Caco-2 (cell line): ENCODE measurements around the gene TP53TG5. TPM values are rescaled to one million over a fixed set of nuclear protein-coding genes. Genes with fewer than 3 reads are reported as not detected.

Experiments
- Bru-seq: library from RNA; stranded (reverse); fragments of 400-500 nt; gene quantifications from one replicate; lab custom pipeline; 2021; lab: Mats Ljungman, UMichigan
- BruChase-seq, 2 experiments: library from RNA; stranded (reverse); fragments of 400-500 nt; gene quantifications; one replicate each; lab custom pipeline; 2021; lab: Mats Ljungman, UMichigan
- BruUV-seq: library from RNA; stranded (reverse); fragments of 400-500 nt; replicated peaks from 2 replicates; lab custom pipeline; 2021; lab: Mats Ljungman, UMichigan
- CTCF ChIA-PET: fragments of 300-600 bp; sonication (Branson Sonifier 250); formaldehyde crosslinking; loops from one replicate; lab custom pipeline; 2022; ENCODE audit warnings: antibody characterized with exemption; lab: Charles Lee
- POLR2A ChIA-PET: fragments of 300-600 bp; sonication (Branson Sonifier 250); formaldehyde crosslinking; loops from one replicate; lab custom pipeline; 2022; ENCODE audit warnings: antibody characterized with exemption; lab: Charles Lee
- DNase-seq, 2 experiments: peaks; one replicate each; pipeline versions ENCODE4 v3.0.0 to v3.0.0-alpha.2; 2020 to 2022
- H3K27me3 ChIP-seq: replicated peaks from 2 replicates; pipeline ENCODE4 v1.6.0; 2011; ENCODE audit warnings: low read length; ENCODE audit not compliant: control insufficient read depth, insufficient read depth
- H3K36me3 ChIP-seq: 2 replicates; pipeline ENCODE4 v1.5.1; 2011; ENCODE audit warnings: low read length; ENCODE audit not compliant: control insufficient read depth, insufficient read depth
- H3K4me1 ChIP-seq: fragments of 250-450 bp; sonication (Bioruptor Pico); 2 replicates; pipeline ENCODE4 v1.5.1; 2020; ENCODE audit warnings: mild to moderate bottlenecking
- H3K4me3 ChIP-seq: 2 replicates; pipeline ENCODE4 v1.5.1; 2011; ENCODE audit warnings: low read depth, mild to moderate bottlenecking, control low read depth, low read length
- H3K9me3 ChIP-seq: fragments of 250-450 bp; sonication (Bioruptor Pico); 2 replicates; pipeline ENCODE4 v1.5.1; 2020; ENCODE audit warnings: mild to moderate bottlenecking, moderate library complexity
- H3K27ac Mint-ChIP-seq: one replicate; pipeline ENCODE4 v1.8.0; 2022; ENCODE audit warnings: mixed read lengths; ENCODE audit not compliant: unreplicated experiment
- H3K27me3 Mint-ChIP-seq: one replicate; pipeline ENCODE4 v1.8.0; 2022; ENCODE audit warnings: mixed read lengths; ENCODE audit not compliant: insufficient read depth, unreplicated experiment
- H3K36me3 Mint-ChIP-seq: one replicate; pipeline ENCODE4 v1.8.0; 2022; ENCODE audit warnings: mild to moderate bottlenecking, mixed read lengths; ENCODE audit not compliant: insufficient read depth, unreplicated experiment
- H3K4me1 Mint-ChIP-seq: one replicate; pipeline ENCODE4 v1.8.0; 2022; ENCODE audit warnings: low read depth, mixed read lengths; ENCODE audit not compliant: unreplicated experiment
- H3K4me3 Mint-ChIP-seq: one replicate; pipeline ENCODE4 v1.8.0; 2022; ENCODE audit warnings: mild to moderate bottlenecking, moderate library complexity, mixed read lengths; ENCODE audit not compliant: unreplicated experiment
- H3K9me3 Mint-ChIP-seq: one replicate; pipeline ENCODE4 v1.8.0; 2022; ENCODE audit warnings: mixed read lengths; ENCODE audit not compliant: unreplicated experiment
- CTCF ChIP-seq, 2 experiments: fragments of 200-600 bp in 1 of 2; IDR thresholded peaks; 1 replicate in 1 of 2; 2 replicates in 1 of 2; pipeline versions ENCODE4 v1.5.1 to v1.8.0; 2011 to 2022; ENCODE audit warnings: antibody characterized with exemption in 1 of 2, control low read depth in 1 of 2, inconsistent platforms in 1 of 2, low read depth in 1 of 2, low read length in 1 of 2, mild to moderate bottlenecking in 1 of 2, moderate library complexity in 1 of 2; ENCODE audit not compliant: insufficient read depth in 1 of 2, severe bottlenecking in 1 of 2, unreplicated experiment in 1 of 2
- intact Hi-C: fragments of 100-400 bp; cut with micrococcal nuclease; formaldehyde crosslinking; loops from one replicate; pipeline ENCODE4 v1.10.0; 2022; ENCODE audit not compliant: unreplicated experiment
- long read RNA-seq: library from polyadenylated mRNA; stranded (forward); transcript quantifications from one replicate; pipeline ENCODE4 v2.0.0, GENCODE V29; 2022
- total RNA-seq: library from RNA; stranded (reverse); gene quantifications from 2 replicates; pipeline ENCODE4 v1.2.3, GENCODE V29; 2022

TP53TG5 gene
- total RNA-seq = not detected in 2 replicates
- not detected for Bru-seq, nascent RNA
- percentile 11 among the genes with signal in this experiment for BruChase-seq, experiment 1, labeled RNA remaining after a 2-hour chase
- percentile 11 among the genes with signal in this experiment for BruChase-seq, experiment 2, labeled RNA remaining after a 6-hour chase
- long read RNA-seq = 0 reads

DNA sequence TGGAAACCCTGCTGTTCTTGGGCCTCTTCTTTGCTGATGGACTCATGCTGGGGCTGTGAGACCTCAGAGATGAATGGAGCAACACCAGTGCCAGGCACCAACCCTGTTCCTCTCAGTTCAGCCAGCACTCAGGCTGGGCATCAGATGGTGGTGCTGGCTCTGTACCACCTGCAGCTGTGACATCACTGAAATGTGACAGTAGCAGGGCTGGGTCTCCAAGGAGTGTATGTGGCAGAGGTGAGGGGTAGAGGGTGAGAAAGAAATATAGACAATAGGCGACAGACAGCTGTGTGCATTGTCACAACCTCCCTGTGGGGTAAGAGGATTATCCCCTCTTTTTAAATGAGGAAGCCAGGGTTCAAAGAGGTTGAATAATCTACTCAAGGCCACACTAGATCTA lies at the start of gene TP53TG5:
Gene TP53TG5 (minus strand): TSS at position 135 of the 400 bp plus-strand sequence. CDS start 89 bp downstream, at position 46.
- no peaks in the 10 kb centered on the region for H3K27me3 Mint-ChIP-seq
- Histone ChIP-seq H3K4me3 (no peak within 1 kb of the TSS), H3K9me3 (no peaks in the 10 kb centered on the region), H3K27me3 (no peaks in the 10 kb centered on the region), H3K4me1 (no peaks in the 10 kb centered on the region), H3K36me3 (no peaks in the 10 kb centered on the region)
- no peaks in the 10 kb centered on the region for H3K9me3 Mint-ChIP-seq
- no peak within 1 kb of the TSS for H3K4me3 Mint-ChIP-seq
- H3K27ac Mint-ChIP-seq = no peak within 1 kb of the TSS
- no TSS peak for BruUV-seq
- POLR2A ChIA-PET = interaction anchor here (1.3 kb wide), 1 partner anchor 59 kb away, joined by 4 read pairs; no protein-coding TSS in a partner anchor
- DNase-seq = no peak
- intact Hi-C loops = no loop called here
- H3K4me1 Mint-ChIP-seq = no peaks in the 10 kb centered on the region
- TF ChIP-seq CTCF (IDR thresholded peaks at IDR 0.05; ENCODE audit: insufficient read depth in 1 of 2, low read depth in 1 of 2, low read length in 1 of 2, severe bottlenecking in 1 of 2, unreplicated experiment in 1 of 2) = no peak
- CTCF ChIA-PET = no interaction called here
- H3K36me3 Mint-ChIP-seq = peaks cover 6% of the 10 kb centered on the region

- H3K36me3 Mint-ChIP-seq = peaks cover 28% of the 10 kb centered on the region
- TF ChIP-seq CTCF (IDR thresholded peaks at IDR 0.05; ENCODE audit: insufficient read depth in 1 of 2, low read depth in 1 of 2, low read length in 1 of 2, severe bottlenecking in 1 of 2, unreplicated experiment in 1 of 2) = peak in 1 of 2 experiments; percentile 51
- H3K4me1 Mint-ChIP-seq = peaks cover 15% of the 10 kb centered on the region
- no peaks in the 10 kb centered on the region for H3K27me3 ChIP-seq
- BruUV-seq = no TSS peak
- no peaks in the 10 kb centered on the region for H3K9me3 Mint-ChIP-seq
- no peak overlapping the region for H3K4me3 ChIP-seq
- H3K4me3 Mint-ChIP-seq = no peak overlapping the region
- intact Hi-C loops = no loop called here
- no peaks in the 10 kb centered on the region for H3K27me3 Mint-ChIP-seq
- no peaks in the 10 kb centered on the region for H3K4me1 ChIP-seq
- peaks cover 6% of the 10 kb centered on the region for H3K36me3 ChIP-seq
- POLR2A ChIA-PET = interaction anchor here (0.7 to 1.0 kb wide), 3 partner anchors 9 to 68 kb away, joined by 3 to 4 read pairs (median 3); no protein-coding TSS in a partner anchor
- CTCF ChIA-PET = interaction anchor here (0.7 to 3.6 kb wide), 8 partner anchors 9 to 343 kb away, joined by 3 to 35 read pairs (median 3); no protein-coding TSS in a partner anchor
- no peaks in the 10 kb centered on the region for H3K9me3 ChIP-seq
- no peak overlapping the region for H3K27ac Mint-ChIP-seq
- DNase-seq = peak in 1 of 2 experiments; percentile 42
Observed at GRCh38 chr20:45427236-45428149, 49.4 kb upstream of the TP53TG5 start.
